ENCODE results near the gene C19orf38.

DNA sequence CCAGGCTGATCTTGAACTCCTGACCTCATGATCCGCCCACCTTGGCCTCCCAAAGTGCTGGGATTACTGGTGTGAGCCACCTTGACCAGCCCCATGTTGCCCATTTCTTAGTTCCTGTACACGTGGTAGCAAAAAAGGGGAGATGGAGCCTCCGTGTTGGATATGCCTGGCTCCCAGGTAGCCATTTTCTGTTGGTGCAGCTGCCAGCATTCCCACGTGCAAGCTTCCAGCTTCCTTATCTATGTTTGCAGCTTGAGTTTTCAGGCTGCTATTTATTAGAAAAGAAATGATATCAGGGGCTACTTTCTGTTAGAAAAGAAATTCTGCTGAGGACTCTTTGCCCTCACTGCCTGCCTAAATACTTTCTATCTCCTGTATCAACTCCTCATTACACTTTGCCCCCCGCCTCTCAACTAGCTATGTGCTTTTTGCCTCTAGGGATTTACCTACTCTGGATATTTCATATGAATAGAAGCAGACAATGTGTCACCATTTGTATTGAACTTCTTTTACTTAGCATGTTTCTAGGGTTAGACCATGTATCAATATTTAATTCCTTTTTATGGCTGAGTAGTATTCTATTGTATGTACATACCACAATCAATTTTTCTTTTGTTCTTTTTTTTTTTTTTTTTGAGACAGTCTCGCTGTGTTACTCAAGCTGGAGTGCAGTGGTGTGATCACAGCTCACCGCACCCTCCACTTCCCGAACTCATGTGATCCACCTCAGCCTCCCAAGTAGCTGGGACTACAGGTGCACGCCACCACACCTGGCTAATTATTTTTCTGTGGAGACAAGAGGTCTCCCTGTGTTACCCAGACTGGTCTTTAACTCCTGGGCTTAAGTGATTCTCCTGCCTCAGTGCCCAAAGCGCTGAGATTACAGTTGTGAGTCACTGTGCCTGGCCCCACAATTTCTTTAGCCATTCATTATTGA is 8.8 kb upstream of the C19orf38 start:
- no peak for TF ChIP-seq POLR2A (IDR thresholded peaks at IDR 0.05)
- TF ChIP-seq, protein P1, sequence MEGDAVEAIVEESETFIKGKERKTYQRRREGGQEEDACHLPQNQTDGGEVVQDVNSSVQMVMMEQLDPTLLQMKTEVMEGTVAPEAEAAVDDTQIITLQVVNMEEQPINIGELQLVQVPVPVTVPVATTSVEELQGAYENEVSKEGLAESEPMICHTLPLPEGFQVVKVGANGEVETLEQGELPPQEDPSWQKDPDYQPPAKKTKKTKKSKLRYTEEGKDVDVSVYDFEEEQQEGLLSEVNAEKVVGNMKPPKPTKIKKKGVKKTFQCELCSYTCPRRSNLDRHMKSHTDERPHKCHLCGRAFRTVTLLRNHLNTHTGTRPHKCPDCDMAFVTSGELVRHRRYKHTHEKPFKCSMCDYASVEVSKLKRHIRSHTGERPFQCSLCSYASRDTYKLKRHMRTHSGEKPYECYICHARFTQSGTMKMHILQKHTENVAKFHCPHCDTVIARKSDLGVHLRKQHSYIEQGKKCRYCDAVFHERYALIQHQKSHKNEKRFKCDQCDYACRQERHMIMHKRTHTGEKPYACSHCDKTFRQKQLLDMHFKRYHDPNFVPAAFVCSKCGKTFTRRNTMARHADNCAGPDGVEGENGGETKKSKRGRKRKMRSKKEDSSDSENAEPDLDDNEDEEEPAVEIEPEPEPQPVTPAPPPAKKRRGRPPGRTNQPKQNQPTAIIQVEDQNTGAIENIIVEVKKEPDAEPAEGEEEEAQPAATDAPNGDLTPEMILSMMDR (IDR thresholded peaks at IDR 0.05), result no peak

All from lower leg skin (tissue), 3 donors.